Activated CD4-positive, CD25-positive, alpha-beta regulatory T cell treated with anti-CD3 and anti-CD28 coated beads, Interleukin-2, amount 50 U/mL, for 16 hours (primary cell): ENCODE measurements around the gene ATL1.

Source experiments
- DNase-seq: peaks from one replicate; pipeline ENCODE4 v3.0.0-alpha.2; 2020; ENCODE audit warnings: low read depth, low spot score

The ATL1 gene

GRCh38 chr14:50559990-50560930 is at the start of gene ATL1:
ATL1 (plus strand) TSS chr14:50560145; CDS start chr14:50560266, 121 bp downstream.
- DNase-seq = no peak

- no peak for DNase-seq
These were observed 49.8 kb upstream of the ATL1 start for GRCh38 chr14:50510157-50510556.

- no peak for DNase-seq
These were observed 47.5 kb upstream of the ATL1 start for GRCh38 chr14:50512463-50512862.

- no peak for DNase-seq
These were observed 43.9 kb upstream of the ATL1 start for GRCh38 chr14:50516091-50516490.

- peak; percentile 31 for DNase-seq
These were observed 38.8 kb upstream of the ATL1 start for GRCh38 chr14:50520947-50521815.

- DNase-seq = no peak
These were observed 38.0 kb upstream of the ATL1 start for GRCh38 chr14:50521912-50522341.

- DNase-seq = no peak
These were observed 36.5 kb upstream of the ATL1 start for GRCh38 chr14:50523271-50524041.

- DNase-seq = no peak
These were observed 35.9 kb upstream of the ATL1 start for GRCh38 chr14:50524060-50524459.

GRCh38 chr14:50524731-50525515 is 35.0 kb upstream of the ATL1 start:
- DNase-seq = no peak

- no peak for DNase-seq
These were observed 31.9 kb upstream of the ATL1 start for GRCh38 chr14:50528000-50528399.

- no peak for DNase-seq
These were observed 30.4 kb upstream of the ATL1 start for GRCh38 chr14:50529288-50530179.

GRCh38 chr14:50530358-50530757 is 29.6 kb upstream of the ATL1 start:
- no peak for DNase-seq

- DNase-seq = no peak
These were observed 29.1 kb upstream of the ATL1 start for GRCh38 chr14:50530794-50531365.

GRCh38 chr14:50531595-50532501 is 28.1 kb upstream of the ATL1 start:
- DNase-seq = no peak

- DNase-seq = peak; percentile 74
These were observed 27.3 kb upstream of the ATL1 start, which contains the start of gene MAP4K5 for GRCh38 chr14:50532502-50533240. MAP4K5 (minus strand) TSS chr14:50532569; CDS start chr14:50532049, 520 bp downstream.

- no peak for DNase-seq
These were observed 26.7 kb upstream of the ATL1 start for GRCh38 chr14:50533241-50533705.

- DNase-seq = no peak
These were observed 26.1 kb upstream of the ATL1 start for GRCh38 chr14:50533806-50534205.
